Fibroblast of villous mesenchyme (primary cell): ENCODE results near the gene SEL1L. TPM values are rescaled to one million over a fixed set of nuclear protein-coding genes. Genes with fewer than 3 reads are reported as not detected.

ENCODE experiments used
- DNase-seq: peaks from one replicate; pipeline ENCODE4 v3.0.0-alpha.2; 2010; ENCODE audit warnings: low read depth
- H3K4me3 ChIP-seq: 2 replicates; pipeline ENCODE4 v1.5.1; 2011; ENCODE audit warnings: low read depth, mild to moderate bottlenecking, low read length
- total RNA-seq: library from RNA; depleted of rRNA; stranded (reverse); fragments of >200 nt; gene quantifications from 2 replicates; pipeline ENCODE4 v1.2.3, GENCODE V29; 2012
- TF ChIP-seq, protein P1 (sequence below): IDR thresholded peaks from 2 replicates; pipeline ENCODE4 v1.5.1; 2012; ENCODE audit warnings: low read depth, mild to moderate bottlenecking, low read length; ENCODE audit not compliant: insufficient read depth

The SEL1L gene
- total RNA-seq, 1 donor = 97.6 TPM

DNA sequence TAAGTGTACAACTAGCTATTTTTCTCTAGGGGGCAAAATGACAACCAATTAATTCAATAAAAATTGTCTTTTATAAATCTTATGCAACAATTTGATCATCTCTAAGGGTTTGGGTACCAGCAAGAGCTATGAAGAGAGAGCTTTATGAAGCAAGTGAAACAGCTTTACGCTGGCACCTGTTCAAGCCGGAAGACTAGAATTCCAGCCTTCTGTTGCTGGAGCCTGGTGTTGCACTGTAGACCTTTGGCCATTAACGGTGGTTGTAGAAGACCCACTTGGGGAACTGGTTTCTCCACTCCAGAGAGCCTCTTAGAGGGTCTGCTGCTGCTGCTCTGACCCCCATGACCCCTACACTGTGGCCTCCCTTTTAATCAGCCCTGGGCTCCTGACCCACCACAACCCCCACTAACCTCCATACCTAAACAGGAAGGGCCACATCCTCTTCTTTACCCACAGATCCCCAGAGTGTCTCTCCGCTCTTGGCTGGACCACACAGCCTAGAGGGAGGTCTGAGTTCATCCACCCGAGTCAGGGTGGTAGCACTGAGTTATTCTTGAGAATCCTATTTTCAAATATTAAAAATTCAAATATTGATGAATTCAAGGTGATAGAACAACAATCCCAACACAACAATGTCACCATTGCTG lies 79.0 kb downstream of the SEL1L start:
- no peak for DNase-seq
- no peak overlapping the region for H3K4me3 ChIP-seq
- TF ChIP-seq, protein P1, sequence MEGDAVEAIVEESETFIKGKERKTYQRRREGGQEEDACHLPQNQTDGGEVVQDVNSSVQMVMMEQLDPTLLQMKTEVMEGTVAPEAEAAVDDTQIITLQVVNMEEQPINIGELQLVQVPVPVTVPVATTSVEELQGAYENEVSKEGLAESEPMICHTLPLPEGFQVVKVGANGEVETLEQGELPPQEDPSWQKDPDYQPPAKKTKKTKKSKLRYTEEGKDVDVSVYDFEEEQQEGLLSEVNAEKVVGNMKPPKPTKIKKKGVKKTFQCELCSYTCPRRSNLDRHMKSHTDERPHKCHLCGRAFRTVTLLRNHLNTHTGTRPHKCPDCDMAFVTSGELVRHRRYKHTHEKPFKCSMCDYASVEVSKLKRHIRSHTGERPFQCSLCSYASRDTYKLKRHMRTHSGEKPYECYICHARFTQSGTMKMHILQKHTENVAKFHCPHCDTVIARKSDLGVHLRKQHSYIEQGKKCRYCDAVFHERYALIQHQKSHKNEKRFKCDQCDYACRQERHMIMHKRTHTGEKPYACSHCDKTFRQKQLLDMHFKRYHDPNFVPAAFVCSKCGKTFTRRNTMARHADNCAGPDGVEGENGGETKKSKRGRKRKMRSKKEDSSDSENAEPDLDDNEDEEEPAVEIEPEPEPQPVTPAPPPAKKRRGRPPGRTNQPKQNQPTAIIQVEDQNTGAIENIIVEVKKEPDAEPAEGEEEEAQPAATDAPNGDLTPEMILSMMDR = no peak

DNA sequence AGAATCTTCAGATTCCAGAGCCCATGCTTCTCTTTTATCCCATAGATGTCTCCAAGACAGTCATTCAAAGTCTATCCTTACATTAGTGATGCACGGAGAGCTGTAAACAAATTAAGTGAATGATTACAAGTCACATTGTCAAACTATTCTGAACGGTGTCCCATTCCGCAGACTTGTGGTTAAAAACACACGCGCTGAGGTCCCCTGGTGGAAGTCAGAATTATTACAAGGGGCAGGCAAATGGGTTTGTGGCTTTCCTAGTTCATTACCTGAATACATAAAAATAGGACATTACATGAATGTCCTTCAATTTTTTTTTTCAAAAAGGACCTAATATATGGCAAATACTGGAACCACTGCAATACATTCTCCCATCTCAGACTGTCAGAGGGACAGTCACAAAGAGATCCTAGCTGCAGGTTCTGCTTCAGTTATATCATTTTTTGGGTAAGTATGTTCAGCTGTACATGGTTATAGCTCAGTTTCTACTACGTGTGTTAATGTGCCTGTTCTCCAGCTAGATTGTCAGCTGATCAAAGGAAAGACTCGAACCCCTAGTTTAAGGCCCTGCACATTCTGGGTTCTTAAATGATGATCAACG lies 80.4 kb downstream of the SEL1L start:
- DNase-seq = peak; percentile 58
- no peak overlapping the region for H3K4me3 ChIP-seq
- TF ChIP-seq, protein P1 = peak; percentile 81

DNA sequence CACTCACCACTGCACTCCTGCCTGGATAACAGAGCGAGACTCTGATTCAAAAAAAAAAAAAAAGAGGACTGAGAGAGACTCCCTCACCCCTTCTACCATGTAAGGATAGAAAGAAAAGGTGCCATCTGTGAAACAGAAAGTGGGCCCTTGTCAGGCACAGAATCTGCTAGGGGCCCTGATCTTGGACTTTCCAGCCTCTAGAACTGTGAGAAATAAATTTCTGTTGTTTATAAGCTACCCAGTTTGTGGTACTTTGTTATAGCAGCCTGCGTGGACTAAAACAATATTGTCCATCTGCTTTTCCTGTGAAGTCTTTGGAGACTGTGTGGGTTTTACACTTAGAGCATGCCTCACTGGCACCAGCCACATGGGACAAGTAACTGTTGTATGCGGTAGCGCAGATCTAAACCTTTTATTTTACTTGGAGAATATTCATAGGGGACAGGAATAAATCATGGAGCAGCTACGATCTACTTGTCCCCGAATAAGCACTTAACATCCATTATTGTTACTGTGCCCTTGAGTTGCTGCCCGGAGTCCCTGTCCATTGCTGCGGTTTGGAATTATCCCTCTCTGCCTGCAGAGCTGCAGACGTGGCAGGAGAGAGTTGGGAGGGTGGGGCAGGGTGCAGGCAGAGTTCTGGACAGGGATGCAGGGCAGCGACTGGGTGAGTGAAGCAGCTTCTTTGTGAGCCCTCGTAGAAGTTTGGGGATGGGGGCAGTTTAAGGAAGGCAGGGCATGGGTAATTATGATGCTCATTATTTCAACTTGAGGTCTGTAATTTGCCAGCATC lies 81.1 kb downstream of the SEL1L start:
- H3K4me3 ChIP-seq = no peak overlapping the region
- no peak for DNase-seq
- TF ChIP-seq, protein P1 = no peak

DNA sequence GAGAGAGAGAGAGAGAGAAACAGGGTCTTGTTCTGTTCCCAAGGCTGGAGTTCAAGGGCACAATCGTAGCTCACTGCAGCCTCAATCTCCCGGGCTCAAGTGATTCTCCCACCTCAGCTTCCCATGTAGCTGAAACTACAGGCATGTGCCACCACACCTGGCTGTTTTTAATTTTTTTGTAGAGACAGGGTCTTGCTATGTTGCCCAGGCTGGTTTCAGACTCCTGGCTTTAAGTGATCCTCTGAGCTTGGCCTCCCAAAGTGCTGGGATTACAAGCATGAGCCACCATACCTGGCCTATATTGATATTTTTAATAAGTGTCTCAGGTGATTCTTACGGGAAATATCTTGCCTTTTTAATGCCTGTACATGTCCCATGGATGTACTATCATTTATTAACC lies 82.7 kb downstream of the SEL1L start:
- TF ChIP-seq, protein P1 = no peak
- H3K4me3 ChIP-seq = no peak overlapping the region
- no peak for DNase-seq

DNA sequence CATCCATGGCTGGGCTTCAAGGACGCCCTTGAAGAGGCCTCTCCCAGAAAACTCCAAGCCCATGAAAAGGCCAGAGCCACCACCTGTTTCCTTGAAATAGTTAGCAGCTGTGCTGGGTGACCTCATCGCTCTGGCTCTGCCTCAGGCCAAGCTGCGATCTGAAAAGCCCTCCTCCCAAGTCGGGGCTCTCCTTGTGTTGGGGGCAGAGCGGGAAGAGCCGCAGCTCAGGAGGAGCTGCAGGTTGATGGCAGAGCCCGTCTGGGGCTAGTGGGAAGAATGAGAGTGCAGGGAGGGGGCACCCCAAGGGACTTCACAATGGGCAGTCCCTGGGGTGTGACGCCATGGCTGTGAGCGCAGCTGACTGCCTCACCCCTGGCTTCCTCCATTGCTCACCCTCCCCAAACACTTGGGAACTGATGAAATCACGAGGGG lies 83.5 kb downstream of the SEL1L start:
- no peak overlapping the region for H3K4me3 ChIP-seq
- TF ChIP-seq, protein P1 = no peak
- DNase-seq = no peak

DNA sequence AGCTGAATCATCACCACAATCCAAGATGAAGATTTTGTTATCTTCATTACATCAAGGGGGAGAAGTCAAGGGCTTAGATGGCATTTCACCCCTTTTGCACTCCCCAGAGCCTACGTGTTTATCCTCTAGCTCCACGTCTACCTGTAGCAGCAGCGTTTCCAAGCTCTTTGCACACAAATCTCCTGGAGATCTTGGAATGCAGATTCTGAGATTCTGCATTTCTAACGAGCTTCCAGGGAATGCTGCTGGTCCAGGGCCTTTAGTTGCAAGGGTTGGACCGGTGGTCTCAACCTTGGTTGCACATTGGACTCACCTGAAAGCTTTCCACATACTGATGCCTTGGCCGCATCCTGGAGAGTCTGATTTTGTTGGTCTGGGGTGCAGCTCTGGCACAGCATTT lies 84.1 kb downstream of the SEL1L start:
- TF ChIP-seq, protein P1 = no peak
- no peak overlapping the region for H3K4me3 ChIP-seq
- DNase-seq = no peak
